Neural progenitor cell (in vitro differentiated cells): ENCODE results near the gene FAM83E. TPM values are rescaled to one million over a fixed set of nuclear protein-coding genes. Genes with fewer than 3 reads are reported as not detected.
A peak's percentile ranks its signal among the peaks of the same experiment; 100 is the strongest.
"Not testable (repeated sequence)": the region's sequence is repeated elsewhere in the genome, so short reads cannot be mapped to it uniquely, and the experiment has no call there.

Experiments used
- DNase-seq: peaks from one replicate; pipeline ENCODE4 v3.0.0-alpha.2; 2016; ENCODE audit warnings: low spot score
- H2AFZ ChIP-seq: fragments of 200-600 bp; sonication (generic); replicated peaks from 2 replicates; pipeline ENCODE4 v1.6.1; 2016; ENCODE audit warnings: antibody characterized with exemption
- H3F3A ChIP-seq: fragments of 200-600 bp; sonication (generic); 2 replicates; pipeline ENCODE4 v1.6.1; 2016; ENCODE audit warnings: antibody characterized with exemption, low read depth
- H3K27ac ChIP-seq: fragments of 200-600 bp; sonication (generic); 2 replicates; pipeline ENCODE4 v1.5.1; 2016; ENCODE audit warnings: mild to moderate bottlenecking
- H3K27me3 ChIP-seq: fragments of 200-600 bp; sonication (generic); 2 replicates; pipeline ENCODE4 v1.6.1; 2016; ENCODE audit warnings: mild to moderate bottlenecking, moderate library complexity
- H3K36me3 ChIP-seq: fragments of 200-600 bp; sonication (generic); 2 replicates; pipeline ENCODE4 v1.5.1; 2016
- H3K4me1 ChIP-seq: fragments of 200-600 bp; sonication (generic); 2 replicates; pipeline ENCODE4 v1.6.1; 2016; ENCODE audit warnings: mixed run types
- H3K4me2 ChIP-seq: fragments of 200-600 bp; sonication (generic); 2 replicates; pipeline ENCODE4 v1.6.1; 2016
- H3K4me3 ChIP-seq: fragments of 200-600 bp; sonication (generic); 2 replicates; pipeline ENCODE4 v1.5.1; 2016
- H3K79me2 ChIP-seq: fragments of 200-600 bp; sonication (generic); 2 replicates; pipeline ENCODE4 v1.6.1; 2016; ENCODE audit warnings: low read depth
- H3K9ac ChIP-seq: fragments of 200-600 bp; sonication (generic); 2 replicates; pipeline ENCODE4 v1.6.1; 2016
- H3K9me3 ChIP-seq: fragments of 200-600 bp; sonication (generic); 2 replicates; pipeline ENCODE4 v1.5.1; 2016; ENCODE audit warnings: low read depth
- H4K20me1 ChIP-seq: fragments of 200-600 bp; sonication (generic); 2 replicates; pipeline ENCODE4 v1.6.1; 2016; ENCODE audit warnings: low read depth
- H3K27ac Mint-ChIP-seq: 3 replicates; pipeline ENCODE4 v1.8.0; 2021; ENCODE audit warnings: mixed read lengths
- H3K27me3 Mint-ChIP-seq: 2 replicates; pipeline ENCODE4 v1.8.0; 2022; ENCODE audit warnings: low read depth, mild to moderate bottlenecking, inconsistent platforms, moderate library complexity, mixed read lengths; ENCODE audit not compliant: insufficient read depth
- H3K36me3 Mint-ChIP-seq: 3 replicates; pipeline ENCODE4 v1.8.0; 2021; ENCODE audit warnings: mixed read lengths
- H3K4me1 Mint-ChIP-seq: 3 replicates; pipeline ENCODE4 v1.8.0; 2021; ENCODE audit warnings: mixed read lengths
- H3K4me3 Mint-ChIP-seq: 3 replicates; pipeline ENCODE4 v1.8.0; 2021; ENCODE audit warnings: mild to moderate bottlenecking, moderate library complexity, mixed read lengths
- H3K9me3 Mint-ChIP-seq: 3 replicates; pipeline ENCODE4 v1.8.0; 2020; ENCODE audit warnings: mixed read lengths
- CTCF ChIP-seq: fragments of 200-600 bp; sonication (generic); IDR thresholded peaks from 2 replicates; pipeline ENCODE4 v1.5.1; 2017; ENCODE audit warnings: antibody characterized with exemption, mild to moderate bottlenecking
- EZH2 ChIP-seq: fragments of 200-600 bp; sonication (generic); IDR thresholded peaks from 2 replicates; pipeline ENCODE4 v1.6.1; 2017; ENCODE audit warnings: antibody characterized with exemption, mild to moderate bottlenecking, moderate library complexity
- EZH2phosphoT487 ChIP-seq: fragments of 200-600 bp; sonication (generic); IDR thresholded peaks from 2 replicates; pipeline ENCODE4 v1.6.1; 2017; ENCODE audit warnings: antibody characterized with exemption
- total RNA-seq: library from RNA; depleted of rRNA; stranded (reverse); fragments of >200 nt; gene quantifications from 2 replicates; pipeline ENCODE4 v1.2.3, GENCODE V29; 2015; ENCODE audit warnings: low replicate concordance

Gene FAM83E
- total RNA-seq, 1 donor from 2014 or later, result 0.06 TPM

- Histone ChIP-seq H3K36me3 (no peaks in the 10 kb centered on the region), H3K79me2 (no peaks in the 10 kb centered on the region), H3K9me3 (no peaks in the 10 kb centered on the region), H4K20me1 (no peaks in the 10 kb centered on the region), H3K4me1 (no peaks in the 10 kb centered on the region), H3K27me3 (peaks cover 18% of the 10 kb centered on the region), H2AFZ (no peak overlapping the region), H3K9ac (no peak overlapping the region), H3K4me2 (no peak overlapping the region), H3F3A (peaks cover 5% of the 10 kb centered on the region), H3K27ac (no peak overlapping the region), H3K4me3 (no peak overlapping the region)
- TF ChIP-seq EZH2 (no peak), CTCF (no peak), EZH2phosphoT487 (no peak)
- H3K9me3 Mint-ChIP-seq, result no peaks in the 10 kb centered on the region
- H3K27ac Mint-ChIP-seq, result no peak overlapping the region
- peaks cover 21% of the 10 kb centered on the region for H3K27me3 Mint-ChIP-seq
- DNase-seq, result no peak
- H3K4me1 Mint-ChIP-seq, result peaks cover 21% of the 10 kb centered on the region
- H3K36me3 Mint-ChIP-seq, result no peaks in the 10 kb centered on the region
- no peak overlapping the region for H3K4me3 Mint-ChIP-seq
Observed at GRCh38 chr19:48587387-48587786, 27.5 kb downstream of the FAM83E start.

- no peak for TF ChIP-seq EZH2phosphoT487
- TF ChIP-seq EZH2, result no peak
- no peak for TF ChIP-seq CTCF
Observed at GRCh38 chr19:48582168-48582567, 32.7 kb downstream of the FAM83E start.

GRCh38 chr19:48578891-48579290 lies 36.0 kb downstream of the FAM83E start:
- no peaks in the 10 kb centered on the region for H3K9me3 Mint-ChIP-seq
- no peak for DNase-seq
- H3K4me3 Mint-ChIP-seq, result no peak overlapping the region
- H3K4me1 Mint-ChIP-seq, result peaks cover 10% of the 10 kb centered on the region
- H3K9me3 ChIP-seq, result no peaks in the 10 kb centered on the region
- no peaks in the 10 kb centered on the region for H3K36me3 Mint-ChIP-seq
- H3K4me3 ChIP-seq, result no peak overlapping the region
- H3K4me1 ChIP-seq, result no peaks in the 10 kb centered on the region
- H3K27ac ChIP-seq, result no peak overlapping the region
- no peaks in the 10 kb centered on the region for H3K36me3 ChIP-seq
- no peak overlapping the region for H3K27ac Mint-ChIP-seq
- H3K79me2 ChIP-seq, result no peaks in the 10 kb centered on the region
- peaks cover 7% of the 10 kb centered on the region for H3K27me3 Mint-ChIP-seq
- H4K20me1 ChIP-seq, result no peaks in the 10 kb centered on the region
- H2AFZ ChIP-seq, result no peak overlapping the region
- no peak overlapping the region for H3K4me2 ChIP-seq
- TF ChIP-seq EZH2phosphoT487 (no peak), EZH2 (no peak), CTCF (no peak)
- peaks cover 2% of the 10 kb centered on the region for H3F3A ChIP-seq
- H3K27me3 ChIP-seq, result no peaks in the 10 kb centered on the region
- H3K9ac ChIP-seq, result no peak overlapping the region

More at GRCh38 chr19:48582168-48582567, 32.7 kb downstream of the FAM83E start:
- Mint-ChIP-seq H3K27me3 (peaks cover 10% of the 10 kb centered on the region), H3K27ac (peak overlapping the region; percentile 57), H3K9me3 (no peaks in the 10 kb centered on the region), H3K4me3 (no peak overlapping the region), H3K36me3 (no peaks in the 10 kb centered on the region), H3K4me1 (peaks cover 7% of the 10 kb centered on the region)
- H3K27me3 ChIP-seq, result peaks cover 2% of the 10 kb centered on the region
- no peaks in the 10 kb centered on the region for H4K20me1 ChIP-seq
- no peak for DNase-seq
- no peak overlapping the region for H3K4me2 ChIP-seq
- no peaks in the 10 kb centered on the region for H3K4me1 ChIP-seq
- no peak overlapping the region for H3K9ac ChIP-seq
- H3K36me3 ChIP-seq, result no peaks in the 10 kb centered on the region
- H3K79me2 ChIP-seq, result no peaks in the 10 kb centered on the region
- H3K27ac ChIP-seq, result no peak overlapping the region
- H3K9me3 ChIP-seq, result no peaks in the 10 kb centered on the region
- no peaks in the 10 kb centered on the region for H3F3A ChIP-seq
- H3K4me3 ChIP-seq, result no peak overlapping the region
- H2AFZ ChIP-seq, result no peak overlapping the region

- H3K27ac Mint-ChIP-seq, result not testable (repeated sequence)
- H3K4me1 Mint-ChIP-seq, result peaks cover 17% of the 10 kb centered on the region
Observed at GRCh38 chr19:48577908-48578307, 37.0 kb downstream of the FAM83E start.

More at GRCh38 chr19:48577908-48578307, 37.0 kb downstream of the FAM83E start:
- not testable (repeated sequence) for H3K4me3 Mint-ChIP-seq, H3K9me3 ChIP-seq, H3K27me3 ChIP-seq, H3K27me3 Mint-ChIP-seq, H3K4me2 ChIP-seq, H3K4me3 ChIP-seq, DNase-seq, H3K36me3 Mint-ChIP-seq, H3F3A ChIP-seq, H3K4me1 ChIP-seq, H3K9me3 Mint-ChIP-seq, H3K27ac ChIP-seq, H3K36me3 ChIP-seq, H4K20me1 ChIP-seq, H2AFZ ChIP-seq, H3K79me2 ChIP-seq, H3K9ac ChIP-seq
